HG03064 (cell line): ENCODE results near the gene RHOBTB3.
A peak's percentile ranks its signal among the peaks of the same experiment; 100 is the strongest.
"Not testable (repeated sequence)": the region's sequence is repeated elsewhere in the genome, so short reads cannot be mapped to it uniquely, and the experiment has no call there.

Experiments
- ATAC-seq: cut with Tn5 transposase; IDR thresholded peaks from one replicate; pipeline ENCODE4 v1.9.1; 2021; ENCODE audit warnings: low read depth; ENCODE audit not compliant: unreplicated experiment

RHOBTB3 gene

GRCh38 chr5:95730730-95731570, at the start of gene RHOBTB3:
Gene RHOBTB3 (plus strand): TSS chr5:95731336. CDS start chr5:95731683, 347 bp downstream.
- ATAC-seq, result peak; percentile 51

- ATAC-seq, result no peak
Measured at GRCh38 chr5:95682891-95683290, 48.2 kb upstream of the RHOBTB3 start, which contains the start of gene SPATA9. Gene SPATA9 (minus strand): TSS chr5:95682991. CDS start chr5:95682854, 137 bp downstream.

GRCh38 chr5:95684361-95684760, 46.8 kb upstream of the RHOBTB3 start:
- ATAC-seq, result no peak

- ATAC-seq, result no peak
Measured at GRCh38 chr5:95686651-95687050, 44.5 kb upstream of the RHOBTB3 start.

GRCh38 chr5:95689680-95690079, 41.5 kb upstream of the RHOBTB3 start:
- ATAC-seq, result no peak

GRCh38 chr5:95690333-95690732, 40.8 kb upstream of the RHOBTB3 start:
- ATAC-seq, result no peak

GRCh38 chr5:95697781-95698681, 33.1 kb upstream of the RHOBTB3 start:
- ATAC-seq, result no peak

GRCh38 chr5:95699337-95699736, 31.8 kb upstream of the RHOBTB3 start:
- no peak for ATAC-seq

GRCh38 chr5:95701074-95701473, 30.1 kb upstream of the RHOBTB3 start:
- no peak for ATAC-seq

GRCh38 chr5:95704150-95704549, 27.0 kb upstream of the RHOBTB3 start:
- no peak for ATAC-seq

- ATAC-seq, result not testable (repeated sequence)
Measured at GRCh38 chr5:95706196-95706595, 24.9 kb upstream of the RHOBTB3 start.

GRCh38 chr5:95707055-95707454, 24.1 kb upstream of the RHOBTB3 start:
- no peak for ATAC-seq

GRCh38 chr5:95707534-95708188, 23.5 kb upstream of the RHOBTB3 start:
- not testable (repeated sequence) for ATAC-seq

- no peak for ATAC-seq
Measured at GRCh38 chr5:95708876-95709275, 22.3 kb upstream of the RHOBTB3 start.

- ATAC-seq, result no peak
Measured at GRCh38 chr5:95709967-95710650, 21.0 kb upstream of the RHOBTB3 start.

GRCh38 chr5:95710651-95711500, 20.3 kb upstream of the RHOBTB3 start:
- not testable (repeated sequence) for ATAC-seq

- ATAC-seq, result no peak
Measured at GRCh38 chr5:95711501-95712346, 19.4 kb upstream of the RHOBTB3 start.

- ATAC-seq, result no peak
Measured at GRCh38 chr5:95712347-95712958, 18.7 kb upstream of the RHOBTB3 start.
